GM19025 (cell line): ENCODE data around the gene SLC1A5.
A peak's percentile ranks its signal among the peaks of the same experiment; 100 is the strongest.
"Not testable (repeated sequence)": the region's sequence is repeated elsewhere in the genome, so short reads cannot be mapped to it uniquely, and the experiment has no call there.

Experiments
- ATAC-seq: cut with Tn5 transposase; IDR thresholded peaks from one replicate; pipeline ENCODE4 v1.9.1; 2021; ENCODE audit warnings: mild to moderate bottlenecking, low read depth, moderate library complexity; ENCODE audit not compliant: unreplicated experiment

SLC1A5 gene

DNA sequence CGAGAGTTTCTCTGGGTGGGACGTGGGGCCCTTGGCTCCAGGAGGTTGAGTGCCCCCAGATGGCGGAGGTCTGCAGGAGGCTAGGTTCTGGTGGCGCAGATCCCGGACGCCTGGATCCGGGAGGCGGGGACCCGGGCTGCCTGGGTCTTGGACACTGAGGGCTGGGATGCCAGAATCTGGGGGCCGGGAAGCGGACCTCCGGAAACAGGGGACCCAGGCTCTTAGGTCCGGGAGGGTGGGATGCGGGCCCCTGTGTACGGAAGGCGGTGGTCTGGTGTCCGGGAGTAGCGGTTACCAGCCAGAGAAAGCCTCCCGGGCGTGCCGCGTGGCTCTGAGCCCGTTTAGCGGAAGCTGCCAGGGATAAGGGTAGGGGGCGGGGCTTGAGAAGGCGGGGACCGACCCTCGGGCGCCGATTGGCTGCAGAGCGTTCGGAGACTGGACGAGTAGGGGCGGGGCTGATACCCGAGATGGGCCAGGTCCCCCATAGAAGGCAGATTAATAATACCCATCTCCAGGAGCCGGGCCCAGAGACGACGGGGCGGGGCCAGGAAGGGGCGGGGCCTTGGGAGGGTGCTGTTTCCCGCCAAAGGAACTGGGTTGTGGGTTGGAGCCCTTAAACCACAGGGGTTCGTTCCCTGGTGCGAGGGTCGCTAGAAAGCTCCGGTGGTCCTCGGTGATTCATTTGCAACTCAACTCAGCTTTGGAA is at the start of gene SLC1A5:
TSS of gene SLC1A5 (minus strand) at position 333 of the 706 bp plus-strand sequence. CDS start 629 bp downstream, outside the sequence.
- ATAC-seq: peak; percentile 54

- no peak for ATAC-seq
Observed at GRCh38 chr19:46838160-46838559, 49.8 kb upstream of the SLC1A5 start.

GRCh38 chr19:46834984-46835383 is 46.6 kb upstream of the SLC1A5 start:
- ATAC-seq: no peak

- ATAC-seq: no peak
Observed at GRCh38 chr19:46834121-46834520, 45.7 kb upstream of the SLC1A5 start.

DNA sequence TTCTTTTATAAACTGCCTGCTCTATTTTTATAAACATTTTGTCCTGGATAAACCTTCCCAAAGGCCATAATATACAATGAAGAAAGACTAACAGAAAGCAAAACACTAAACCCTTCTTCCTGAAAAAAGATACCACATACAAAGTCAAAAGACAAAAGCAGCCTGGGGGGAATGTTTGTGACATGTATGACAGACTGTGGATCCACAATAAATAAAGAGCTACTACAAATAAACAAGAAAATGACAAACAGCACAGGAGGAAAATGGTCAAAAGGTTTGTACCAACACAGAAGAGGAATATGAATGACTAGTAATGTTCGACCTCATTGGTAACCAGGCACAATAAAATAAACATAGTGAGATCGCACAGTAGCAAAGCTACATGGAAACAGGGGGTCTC is 42.5 kb upstream of the SLC1A5 start:
- no peak for ATAC-seq

- ATAC-seq: no peak
Observed at GRCh38 chr19:46828484-46828883, 40.1 kb upstream of the SLC1A5 start.

GRCh38 chr19:46825731-46826055 is 37.3 kb upstream of the SLC1A5 start:
- no peak for ATAC-seq

- no peak for ATAC-seq
Observed at GRCh38 chr19:46824890-46825730, 36.7 kb upstream of the SLC1A5 start.

GRCh38 chr19:46823049-46823448 is 34.7 kb upstream of the SLC1A5 start:
- ATAC-seq: no peak

GRCh38 chr19:46822410-46822787 is 34.0 kb upstream of the SLC1A5 start:
- not testable (repeated sequence) for ATAC-seq

DNA sequence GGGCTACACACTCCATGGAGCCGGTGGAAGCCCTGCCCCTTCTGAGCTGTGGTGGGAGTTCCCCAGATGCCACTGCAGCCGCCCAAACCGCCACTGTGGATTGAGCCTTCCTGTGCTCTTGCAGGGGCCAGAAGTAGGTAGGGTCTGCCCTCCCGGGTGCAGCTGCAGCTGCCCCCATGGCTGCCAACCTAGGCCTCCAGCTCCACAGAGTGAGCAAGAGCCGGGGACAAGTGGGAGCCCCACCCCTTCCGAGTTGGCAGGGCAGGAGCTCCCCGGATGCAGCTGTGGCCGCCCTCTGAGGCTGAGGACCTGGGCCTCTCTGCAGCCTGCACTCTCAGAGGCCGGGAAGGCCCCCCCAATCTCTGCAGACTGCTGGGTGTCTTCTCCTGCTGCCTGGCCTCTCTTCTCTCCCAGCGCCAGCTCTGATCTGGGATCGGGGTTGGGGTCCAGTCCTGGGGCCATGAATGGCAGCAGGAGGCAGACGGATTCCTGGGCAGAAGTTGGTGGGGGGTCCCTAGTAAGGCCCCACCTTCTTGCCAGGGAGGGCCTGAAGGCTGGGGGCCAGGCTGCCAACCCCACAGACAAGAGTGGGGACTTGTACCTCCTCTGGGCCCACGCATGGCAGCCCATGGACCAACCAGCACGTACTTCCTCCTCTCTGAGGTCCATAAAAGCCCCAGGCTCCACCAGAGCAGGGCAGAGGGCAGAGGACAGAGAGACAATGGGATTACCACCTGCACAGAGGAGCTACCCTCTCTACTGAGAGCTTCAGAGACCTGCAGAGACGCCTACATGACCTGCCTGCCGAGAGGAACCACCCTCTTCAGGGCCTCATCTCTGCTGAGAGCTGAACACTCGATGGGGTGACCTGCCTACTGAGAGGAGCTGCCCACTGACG is 33.4 kb upstream of the SLC1A5 start:
- no peak for ATAC-seq

- ATAC-seq: no peak
Observed at GRCh38 chr19:46818812-46819211, 30.4 kb upstream of the SLC1A5 start.

DNA sequence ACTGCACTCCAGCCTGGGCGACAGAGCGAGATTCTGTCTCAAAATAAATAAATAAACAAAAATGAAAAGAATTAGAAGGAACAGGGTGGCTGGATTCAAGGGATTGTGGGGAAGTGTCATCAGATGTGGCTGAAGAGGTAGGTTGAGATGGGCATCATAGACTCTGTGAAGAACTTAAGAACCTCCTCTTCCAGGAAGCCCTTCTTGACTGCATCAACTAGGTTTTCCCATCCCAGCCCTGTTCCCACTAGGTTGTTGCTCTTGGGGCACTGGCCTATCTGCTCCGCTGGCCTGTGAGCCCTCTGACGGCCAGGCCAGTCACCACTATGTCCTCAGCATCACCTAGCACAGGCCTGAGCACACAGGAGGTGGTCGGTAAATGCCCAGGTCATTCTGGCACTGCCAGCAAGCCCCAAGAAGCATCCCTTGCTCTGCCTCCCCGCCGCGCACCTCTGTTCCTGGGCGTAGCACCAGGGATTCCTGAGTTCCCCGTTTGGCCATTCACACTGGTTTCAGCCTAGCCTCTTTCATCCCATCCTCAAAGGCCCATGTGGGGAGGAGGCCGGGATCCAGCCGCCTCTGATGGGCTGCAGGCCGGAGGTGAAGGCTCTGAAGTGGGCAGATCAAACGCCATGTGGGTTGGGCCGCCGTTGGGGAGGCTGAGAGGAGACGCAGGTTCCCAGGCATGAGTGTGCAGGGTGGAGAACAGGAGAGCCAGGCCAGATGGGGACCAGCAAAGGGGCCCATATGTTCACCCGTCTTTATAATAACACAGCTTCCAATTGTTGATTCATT is 27.6 kb upstream of the SLC1A5 start:
- no peak for ATAC-seq

DNA sequence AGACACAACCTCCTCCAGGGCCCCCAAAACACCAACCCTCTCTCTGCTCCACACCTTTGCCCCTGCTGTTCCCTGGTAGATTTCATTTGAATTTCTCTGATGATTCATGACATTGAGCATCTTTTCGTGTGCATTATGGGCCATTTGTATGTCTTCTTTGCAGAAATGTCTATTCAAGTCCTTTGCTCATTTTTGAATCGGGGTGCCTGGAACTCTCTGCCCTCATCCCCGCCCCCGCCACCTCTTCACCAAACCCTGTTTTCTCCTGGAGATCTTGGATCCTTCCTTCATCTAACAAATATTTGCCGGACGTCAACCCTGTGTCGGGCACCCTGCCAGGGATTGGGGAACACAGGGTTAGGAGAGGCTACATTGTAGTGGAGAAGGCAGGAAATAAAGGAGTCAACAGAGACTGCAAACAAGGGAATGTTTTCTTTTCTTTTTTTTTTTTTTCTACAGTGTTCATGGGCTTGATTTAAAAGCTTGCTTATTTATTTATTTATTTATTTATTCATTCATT is 25.5 kb upstream of the SLC1A5 start:
- ATAC-seq: no peak

GRCh38 chr19:46812977-46813838 is 24.8 kb upstream of the SLC1A5 start:
- ATAC-seq: no peak

- no peak for ATAC-seq
Observed at GRCh38 chr19:46809534-46810272, 21.3 kb upstream of the SLC1A5 start.

- no peak for ATAC-seq
Observed at GRCh38 chr19:46806656-46807055, 18.3 kb upstream of the SLC1A5 start.

GRCh38 chr19:46804432-46804831 is 16.0 kb upstream of the SLC1A5 start:
- ATAC-seq: not testable (repeated sequence)
